ENCODE results near the gene TRAPPC1. TPM values are rescaled to one million over a fixed set of nuclear protein-coding genes. Genes with fewer than 3 reads are reported as not detected.

The TRAPPC1 gene
- total and polyA plus RNA-seq, 7 donors = 33.5 to 170 (median 66.5) TPM

DNA sequence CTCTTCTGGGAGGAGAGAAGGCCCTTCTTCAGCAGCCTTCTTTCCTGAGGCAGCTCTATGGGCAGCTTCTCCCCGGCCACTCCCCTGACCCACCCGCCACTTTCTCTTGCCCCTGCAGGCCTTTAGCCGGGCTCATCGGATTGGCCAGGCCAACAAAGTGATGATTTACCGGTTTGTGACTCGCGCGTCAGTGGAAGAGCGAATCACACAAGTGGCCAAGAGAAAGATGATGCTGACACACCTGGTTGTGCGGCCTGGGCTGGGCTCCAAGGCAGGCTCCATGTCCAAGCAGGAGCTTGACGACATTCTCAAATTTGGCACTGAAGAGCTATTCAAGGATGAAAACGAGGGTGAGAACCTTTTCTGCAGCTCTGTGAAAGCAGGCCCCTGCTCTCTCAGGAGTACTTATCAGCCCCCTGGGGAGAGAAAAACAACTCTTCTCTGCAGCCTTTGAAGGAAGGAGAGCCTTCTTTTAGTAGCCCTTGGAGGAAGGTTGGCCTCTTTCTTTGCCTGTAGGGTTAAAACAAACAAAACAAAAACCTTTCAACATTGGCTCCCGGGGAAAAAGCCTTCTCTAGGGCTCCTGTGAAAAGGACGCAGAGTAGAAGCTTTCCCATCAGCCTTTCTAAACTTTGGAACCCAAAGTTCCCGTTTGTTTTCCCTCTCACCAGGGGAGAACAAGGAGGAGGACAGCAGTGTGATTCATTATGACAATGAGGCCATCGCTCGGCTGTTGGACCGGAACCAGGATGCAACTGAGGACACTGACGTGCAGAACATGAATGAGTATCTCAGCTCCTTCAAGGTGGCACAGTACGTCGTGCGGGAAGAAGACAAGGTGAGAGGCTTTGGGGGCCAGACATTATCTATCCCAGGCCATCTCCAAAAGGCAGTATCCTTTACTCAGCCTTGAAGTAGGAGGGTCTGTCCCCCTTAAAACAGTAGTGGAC is 28.3 kb downstream of the TRAPPC1 start:
- Histone ChIP-seq H3K36me3 (peaks cover 66 to 100% (median 84%) of the 10 kb centered on the region in 4 donors), H3K27ac (no peak overlapping the region), H3K9me3 (no peaks in the 10 kb centered on the region), H3K4me1 (no peaks in the 10 kb centered on the region), H3K27me3 (no peaks in the 10 kb centered on the region), H3K4me3 (no peak overlapping the region)
- no peak for TF ChIP-seq POLR2A (IDR thresholded peaks at IDR 0.05)
- TF ChIP-seq POLR2AphosphoS5 (IDR thresholded peaks at IDR 0.05) = no peak
- TF ChIP-seq EP300 (IDR thresholded peaks at IDR 0.05) = no peak
- TF ChIP-seq, protein P1, sequence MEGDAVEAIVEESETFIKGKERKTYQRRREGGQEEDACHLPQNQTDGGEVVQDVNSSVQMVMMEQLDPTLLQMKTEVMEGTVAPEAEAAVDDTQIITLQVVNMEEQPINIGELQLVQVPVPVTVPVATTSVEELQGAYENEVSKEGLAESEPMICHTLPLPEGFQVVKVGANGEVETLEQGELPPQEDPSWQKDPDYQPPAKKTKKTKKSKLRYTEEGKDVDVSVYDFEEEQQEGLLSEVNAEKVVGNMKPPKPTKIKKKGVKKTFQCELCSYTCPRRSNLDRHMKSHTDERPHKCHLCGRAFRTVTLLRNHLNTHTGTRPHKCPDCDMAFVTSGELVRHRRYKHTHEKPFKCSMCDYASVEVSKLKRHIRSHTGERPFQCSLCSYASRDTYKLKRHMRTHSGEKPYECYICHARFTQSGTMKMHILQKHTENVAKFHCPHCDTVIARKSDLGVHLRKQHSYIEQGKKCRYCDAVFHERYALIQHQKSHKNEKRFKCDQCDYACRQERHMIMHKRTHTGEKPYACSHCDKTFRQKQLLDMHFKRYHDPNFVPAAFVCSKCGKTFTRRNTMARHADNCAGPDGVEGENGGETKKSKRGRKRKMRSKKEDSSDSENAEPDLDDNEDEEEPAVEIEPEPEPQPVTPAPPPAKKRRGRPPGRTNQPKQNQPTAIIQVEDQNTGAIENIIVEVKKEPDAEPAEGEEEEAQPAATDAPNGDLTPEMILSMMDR (IDR thresholded peaks at IDR 0.05) = no peak
- DNase-seq = peak; percentile 34
- intact Hi-C loops (cut with DNase I) = no loop called here
- WGBS, 2 donors = 88 to 90% methylated on average over 22 of the region's 22 CpGs

DNA sequence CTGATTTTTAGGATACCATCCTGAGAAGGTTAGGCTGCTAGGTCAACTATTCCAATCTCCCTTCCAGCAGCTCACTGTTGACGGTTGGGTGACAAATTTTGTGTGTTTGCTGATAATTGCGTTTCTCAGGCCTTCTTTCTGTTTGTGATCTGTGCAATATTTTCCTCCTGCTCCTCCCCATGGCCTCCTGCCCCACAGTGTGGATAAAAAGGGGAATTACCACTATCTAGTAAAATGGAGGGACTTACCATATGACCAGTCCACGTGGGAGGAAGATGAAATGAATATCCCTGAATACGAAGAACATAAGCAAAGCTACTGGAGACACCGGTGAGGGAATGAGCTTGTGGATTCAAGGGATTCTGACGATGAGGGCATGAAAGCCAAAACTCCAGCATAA is 34.0 kb downstream of the TRAPPC1 start:
- 29 to 61% methylated on average over 6 of the region's 6 CpGs for WGBS, 2 donors
- TF ChIP-seq EP300 (IDR thresholded peaks at IDR 0.05) (no peak), POLR2AphosphoS5 (IDR thresholded peaks at IDR 0.05) (no peak), POLR2A (IDR thresholded peaks at IDR 0.05) (no peak)
- TF ChIP-seq, protein P1 (IDR thresholded peaks at IDR 0.05) = peak in 3 of 4 experiments; percentile 21 to 56 (median 50)
- no peak for DNase-seq
- Histone ChIP-seq H3K27me3 (no peaks in the 10 kb centered on the region), H3K9me3 (no peaks in the 10 kb centered on the region), H3K4me1 (no peaks in the 10 kb centered on the region), H3K36me3 (peaks cover 38 to 100% (median 81%) of the 10 kb centered on the region in 4 donors), H3K4me3 (no peak overlapping the region), H3K27ac (no peak overlapping the region)
- intact Hi-C loops (cut with DNase I) = loop anchor here (10.0 kb wide), 1 partner anchor 73 kb away; no protein-coding TSS in a partner anchor

DNA sequence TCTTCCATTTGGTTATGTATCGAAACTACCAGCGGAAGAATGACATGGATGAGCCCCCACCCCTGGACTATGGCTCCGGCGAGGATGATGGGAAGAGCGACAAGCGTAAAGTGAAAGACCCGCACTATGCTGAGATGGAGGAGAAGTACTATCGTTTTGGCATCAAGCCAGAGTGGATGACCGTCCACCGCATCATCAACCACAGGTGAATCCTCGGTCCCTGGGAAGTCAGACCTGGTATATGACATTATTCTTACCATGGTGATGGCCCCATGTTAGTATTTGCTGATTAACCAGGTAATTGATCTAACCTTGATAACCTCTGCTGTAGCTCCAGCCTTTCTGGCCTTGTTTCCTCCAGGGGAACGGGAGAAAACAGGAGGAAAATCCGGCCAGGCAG is 34.7 kb downstream of the TRAPPC1 start:
- no peak overlapping the region for H3K27ac ChIP-seq
- H3K4me1 ChIP-seq = no peaks in the 10 kb centered on the region
- no peaks in the 10 kb centered on the region for H3K9me3 ChIP-seq
- intact Hi-C loops (cut with DNase I) = loop anchor here (10.0 kb wide), 1 partner anchor 72 kb away; no protein-coding TSS in a partner anchor
- no peak for TF ChIP-seq POLR2A (IDR thresholded peaks at IDR 0.05)
- no peak for TF ChIP-seq EP300 (IDR thresholded peaks at IDR 0.05)
- no peak for TF ChIP-seq POLR2AphosphoS5 (IDR thresholded peaks at IDR 0.05)
- TF ChIP-seq, protein P1 (IDR thresholded peaks at IDR 0.05) = no peak
- no peak overlapping the region for H3K4me3 ChIP-seq
- no peak for DNase-seq
- peaks cover 38 to 100% (median 79%) of the 10 kb centered on the region in 4 donors for H3K36me3 ChIP-seq
- WGBS, 2 donors = 86 to 92% methylated on average over 13 of the region's 13 CpGs
- no peaks in the 10 kb centered on the region for H3K27me3 ChIP-seq

DNA sequence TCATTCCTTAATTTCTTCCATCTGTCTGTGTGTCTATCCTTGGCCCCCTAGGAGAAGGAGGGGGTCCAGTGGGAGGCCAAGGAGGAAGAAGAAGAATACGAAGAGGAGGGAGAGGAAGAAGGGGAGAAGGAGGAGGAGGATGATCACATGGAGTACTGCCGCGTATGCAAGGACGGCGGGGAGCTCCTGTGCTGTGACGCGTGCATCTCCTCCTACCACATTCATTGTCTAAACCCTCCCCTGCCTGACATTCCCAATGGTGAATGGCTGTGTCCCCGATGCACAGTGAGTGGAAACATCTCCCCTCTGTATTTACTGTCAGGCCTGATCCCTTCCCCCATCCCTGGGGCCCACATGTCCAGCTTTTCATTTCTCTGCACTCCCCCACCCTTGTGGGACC is 36.9 kb downstream of the TRAPPC1 start:
- TF ChIP-seq POLR2A (IDR thresholded peaks at IDR 0.05) (no peak), POLR2AphosphoS5 (IDR thresholded peaks at IDR 0.05) (no peak), EP300 (IDR thresholded peaks at IDR 0.05) (no peak)
- TF ChIP-seq, protein P1 (IDR thresholded peaks at IDR 0.05) = no peak
- Histone ChIP-seq H3K27me3 (no peaks in the 10 kb centered on the region), H3K36me3 (peaks cover 24 to 96% (median 76%) of the 10 kb centered on the region in 4 donors), H3K4me1 (peaks cover 0 to 12% (median 7%) of the 10 kb centered on the region in 4 donors), H3K9me3 (no peaks in the 10 kb centered on the region), H3K27ac (no peak overlapping the region), H3K4me3 (no peak overlapping the region)
- intact Hi-C loops (cut with DNase I) = loop anchor here (10.0 kb wide), 1 partner anchor 70 kb away; no protein-coding TSS in a partner anchor
- WGBS, 2 donors = 92 to 93% methylated on average over 8 of the region's 8 CpGs
- DNase-seq = peak; percentile 40

All from sigmoid colon (tissue), 7 donors.